HG02588 (cell line): Measurements from ENCODE around the gene TMUB1.

Source experiments
- ATAC-seq: cut with Tn5 transposase; IDR thresholded peaks from one replicate; pipeline ENCODE4 v1.9.1; 2021; ENCODE audit warnings: mild to moderate bottlenecking, moderate library complexity; ENCODE audit not compliant: unreplicated experiment

TMUB1 gene

DNA sequence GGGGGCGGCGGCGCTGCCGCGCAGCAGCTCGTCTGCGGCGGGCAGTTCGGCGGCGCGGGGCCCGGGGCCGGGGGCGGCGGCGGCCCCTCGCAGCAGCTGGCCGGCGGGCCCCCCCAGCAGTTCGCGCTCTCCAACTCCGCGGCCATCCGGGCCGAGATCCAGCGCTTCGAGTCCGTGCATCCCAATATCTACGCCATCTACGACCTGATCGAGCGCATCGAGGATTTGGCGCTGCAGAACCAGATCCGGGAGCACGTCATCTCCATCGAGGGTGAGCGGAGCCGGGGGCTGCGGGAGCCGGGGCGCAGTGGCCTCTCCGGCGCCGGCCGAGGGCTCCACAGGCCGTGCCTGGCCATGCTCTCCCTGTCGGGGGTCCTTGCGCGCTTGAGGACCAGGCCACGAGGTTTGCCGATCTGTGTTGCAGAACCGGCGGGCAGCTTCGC, 3.5 kb upstream of the TMUB1 start:
- no peak for ATAC-seq

- ATAC-seq: peak; percentile 41
Measured at GRCh38 chr7:151085691-151086620, 2.7 kb upstream of the TMUB1 start, which contains the start of gene AGAP3. TSS of gene AGAP3 (plus strand) at chr7:151086475. CDS start at chr7:151086742, 267 bp downstream.

- ATAC-seq: no peak
Measured at GRCh38 chr7:151085329-151085690, 2.0 kb upstream of the TMUB1 start.

DNA sequence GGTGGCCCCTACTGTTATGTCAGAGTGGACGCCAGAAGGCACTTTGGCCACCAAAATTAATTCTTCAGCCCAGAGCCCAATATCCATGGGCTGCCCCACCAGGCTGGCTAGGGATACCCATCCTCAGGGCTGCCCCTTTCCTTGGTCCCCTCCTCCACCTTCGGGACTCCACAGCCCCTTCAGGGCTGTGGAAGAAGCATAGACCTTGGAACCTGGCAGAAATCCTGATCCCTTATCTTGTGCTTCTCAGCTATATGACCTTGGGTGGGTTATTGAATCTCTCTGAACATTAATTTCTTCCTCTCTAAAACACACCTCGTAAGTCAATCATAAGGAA, 499 bp upstream of the TMUB1 start:
- no peak for ATAC-seq

GRCh38 chr7:151082141-151083070, 887 bp downstream of the TMUB1 start:
- no peak for ATAC-seq

GRCh38 chr7:151081170-151082101, 1.9 kb downstream of the TMUB1 start:
- ATAC-seq: no peak

- ATAC-seq: peak; percentile 72
Measured at GRCh38 chr7:151080522-151081169, 2.6 kb downstream of the TMUB1 start, which contains the start of gene FASTK. TSS of gene FASTK (minus strand) at chr7:151080809. CDS start at chr7:151080766, 43 bp downstream.

DNA sequence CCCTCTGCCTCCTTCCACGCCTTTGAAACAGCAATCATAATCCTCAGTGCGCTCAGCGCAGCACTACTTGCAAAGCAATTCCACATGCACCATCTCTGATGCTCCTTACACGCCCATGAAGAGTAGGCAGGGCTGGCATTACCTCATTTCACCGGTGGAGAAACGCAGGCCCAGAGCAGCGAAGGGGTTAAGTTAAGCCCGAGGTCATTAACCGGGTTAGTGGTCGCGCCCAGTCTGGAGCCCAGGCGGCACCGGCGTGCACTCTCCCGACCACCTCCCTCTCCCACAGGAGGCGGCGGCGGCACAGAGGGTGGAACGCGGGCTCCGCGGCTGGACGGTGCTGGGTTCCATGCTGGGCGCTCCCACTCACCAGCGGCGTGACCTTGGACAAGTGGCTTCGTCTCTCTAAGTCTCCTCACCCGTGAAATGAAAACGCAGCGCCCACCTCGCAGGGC, 3.2 kb downstream of the TMUB1 start:
- no peak for ATAC-seq

DNA sequence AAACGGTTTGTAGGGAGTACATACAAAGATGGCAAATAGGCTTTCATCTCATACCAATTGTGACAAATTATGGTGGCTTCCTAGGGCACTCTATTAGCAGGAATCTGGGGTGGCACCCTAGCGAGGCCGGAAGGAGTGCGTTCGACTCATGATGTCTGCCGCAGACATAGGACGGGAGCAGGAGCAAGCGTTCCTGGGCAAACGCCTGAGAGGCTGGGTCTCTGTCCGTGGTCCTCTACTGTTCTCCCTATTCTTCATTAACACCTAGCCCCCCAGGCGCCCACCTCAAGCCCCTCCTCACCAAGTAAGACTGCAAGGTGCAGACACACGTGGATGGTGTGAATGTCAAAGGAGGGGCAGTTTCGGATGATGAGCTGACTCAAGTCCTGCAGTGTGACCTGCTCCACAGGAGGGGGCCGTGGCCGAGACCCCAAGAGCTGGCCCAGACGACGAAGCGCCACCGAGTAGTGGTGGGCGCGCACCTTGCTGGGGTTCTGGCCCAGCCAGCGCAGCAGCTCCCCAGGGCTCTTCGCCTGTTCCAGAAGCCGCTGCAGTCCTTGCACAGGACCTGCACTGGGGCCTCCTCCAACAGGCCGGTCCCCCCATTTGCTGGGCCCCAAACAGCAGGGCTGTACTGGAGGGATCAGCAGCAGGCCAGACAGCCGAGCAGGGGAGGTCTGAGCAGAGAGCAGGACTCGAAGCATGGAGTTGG, 3.9 kb downstream of the TMUB1 start:
- ATAC-seq: no peak

DNA sequence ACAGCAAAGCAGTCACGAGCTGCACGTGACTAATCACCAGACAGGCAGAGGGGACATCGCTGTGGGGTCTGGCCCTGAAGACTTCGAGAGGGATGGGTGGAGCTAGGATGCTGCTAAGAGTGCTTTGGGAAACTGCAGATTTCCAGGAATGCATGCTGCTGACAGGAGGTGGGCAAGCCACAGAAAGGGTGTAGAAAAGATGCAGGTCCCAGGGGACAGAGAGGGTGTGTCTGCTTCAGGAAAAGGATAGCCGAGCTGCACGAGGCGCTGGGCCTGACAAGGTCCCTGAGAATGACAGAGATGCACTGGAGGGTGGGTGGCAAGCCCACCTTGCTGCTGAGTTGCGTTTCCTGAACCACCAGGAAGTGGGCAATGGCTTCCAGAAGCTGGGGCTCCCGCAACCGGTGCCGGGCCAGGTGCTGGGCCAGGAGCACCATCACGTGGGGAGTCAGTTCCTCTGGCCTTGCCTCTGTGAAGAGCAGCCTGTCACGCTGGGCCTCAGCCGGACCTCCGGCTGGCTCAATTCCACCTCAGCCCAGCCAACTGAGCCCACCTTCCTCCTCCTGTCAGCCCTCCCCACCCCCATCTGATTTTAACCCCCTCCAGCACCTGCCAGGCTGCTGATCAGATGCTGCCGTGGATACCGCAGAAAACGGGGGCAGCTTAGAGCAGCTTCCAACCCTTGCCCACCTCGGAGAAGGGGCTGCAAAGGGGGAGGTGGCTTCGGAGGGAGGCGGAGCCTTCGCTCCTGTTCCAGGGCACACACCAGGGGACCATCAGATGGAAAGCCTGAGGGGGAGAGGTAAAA, 4.9 kb downstream of the TMUB1 start:
- ATAC-seq: no peak

DNA sequence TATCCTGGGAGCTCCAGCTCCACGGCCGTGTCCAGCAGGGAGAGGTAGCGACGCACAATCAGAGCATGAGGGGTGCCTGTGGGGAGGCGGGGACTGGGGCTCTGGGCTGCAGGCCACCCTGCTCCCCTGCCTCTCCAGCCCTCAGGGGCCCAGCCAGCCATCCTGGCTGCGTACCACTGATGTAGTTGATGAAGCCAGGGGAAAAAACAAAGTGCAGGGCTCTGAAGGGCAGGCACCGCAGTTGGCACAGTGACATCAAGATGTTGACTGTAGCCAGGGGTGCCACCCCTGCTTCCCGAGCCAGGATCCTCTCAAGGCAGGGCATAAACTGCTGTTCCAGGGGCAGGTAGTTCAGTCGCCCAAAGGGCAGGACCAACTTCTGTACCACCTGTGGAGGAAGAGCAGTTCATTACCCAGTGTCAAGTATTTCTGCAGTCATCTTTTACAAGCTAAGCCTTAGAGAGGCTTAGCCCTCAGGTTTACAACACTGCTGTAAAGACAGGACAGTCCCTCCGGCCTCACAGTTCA, 5.5 kb downstream of the TMUB1 start:
- ATAC-seq: no peak

DNA sequence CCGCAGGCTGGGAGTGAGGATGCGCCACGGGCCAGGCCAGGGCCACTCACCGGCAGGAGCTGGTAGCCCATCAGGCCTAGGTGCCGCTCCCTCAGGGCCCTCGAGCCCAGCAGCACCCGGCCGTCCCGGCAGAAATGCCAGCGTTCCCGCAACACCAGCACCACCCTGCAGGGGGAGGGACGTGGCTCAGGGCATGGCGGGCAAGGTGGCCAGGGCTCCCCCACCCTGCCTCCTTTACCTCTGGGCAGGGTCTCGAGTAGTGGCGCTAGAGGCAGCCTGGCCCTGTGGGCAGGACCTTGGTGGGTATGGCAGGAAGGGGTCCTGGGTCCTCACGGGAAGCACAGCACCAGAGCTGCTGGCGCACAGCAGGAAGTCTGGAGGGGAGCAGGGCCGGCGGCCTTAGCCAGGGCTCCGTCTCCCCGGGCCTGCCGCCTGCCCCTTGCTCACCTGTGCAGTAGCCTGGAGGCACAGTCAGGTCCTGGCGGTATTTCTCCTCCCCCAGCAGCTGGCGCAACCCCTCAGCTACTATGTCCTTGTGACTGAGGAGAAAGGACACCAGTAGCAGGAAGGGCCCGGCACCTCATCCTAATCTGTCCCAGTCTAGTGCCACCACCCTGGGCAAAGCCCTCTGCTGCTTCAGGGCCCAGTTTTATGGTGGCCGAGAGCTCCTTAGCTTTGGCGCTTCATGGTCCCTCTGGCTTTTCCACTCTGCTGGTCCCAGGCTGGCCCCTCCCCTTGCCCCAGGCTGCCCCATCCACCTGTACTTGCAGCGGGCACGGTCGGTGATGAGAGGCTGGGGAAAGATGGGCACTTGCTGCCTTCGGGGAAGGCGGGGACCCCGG, 6.2 kb downstream of the TMUB1 start:
- no peak for ATAC-seq

- no peak for ATAC-seq
Measured at GRCh38 chr7:151075978-151076426, 7.3 kb downstream of the TMUB1 start.

GRCh38 chr7:151075662-151075971, 7.7 kb downstream of the TMUB1 start:
- no peak for ATAC-seq

DNA sequence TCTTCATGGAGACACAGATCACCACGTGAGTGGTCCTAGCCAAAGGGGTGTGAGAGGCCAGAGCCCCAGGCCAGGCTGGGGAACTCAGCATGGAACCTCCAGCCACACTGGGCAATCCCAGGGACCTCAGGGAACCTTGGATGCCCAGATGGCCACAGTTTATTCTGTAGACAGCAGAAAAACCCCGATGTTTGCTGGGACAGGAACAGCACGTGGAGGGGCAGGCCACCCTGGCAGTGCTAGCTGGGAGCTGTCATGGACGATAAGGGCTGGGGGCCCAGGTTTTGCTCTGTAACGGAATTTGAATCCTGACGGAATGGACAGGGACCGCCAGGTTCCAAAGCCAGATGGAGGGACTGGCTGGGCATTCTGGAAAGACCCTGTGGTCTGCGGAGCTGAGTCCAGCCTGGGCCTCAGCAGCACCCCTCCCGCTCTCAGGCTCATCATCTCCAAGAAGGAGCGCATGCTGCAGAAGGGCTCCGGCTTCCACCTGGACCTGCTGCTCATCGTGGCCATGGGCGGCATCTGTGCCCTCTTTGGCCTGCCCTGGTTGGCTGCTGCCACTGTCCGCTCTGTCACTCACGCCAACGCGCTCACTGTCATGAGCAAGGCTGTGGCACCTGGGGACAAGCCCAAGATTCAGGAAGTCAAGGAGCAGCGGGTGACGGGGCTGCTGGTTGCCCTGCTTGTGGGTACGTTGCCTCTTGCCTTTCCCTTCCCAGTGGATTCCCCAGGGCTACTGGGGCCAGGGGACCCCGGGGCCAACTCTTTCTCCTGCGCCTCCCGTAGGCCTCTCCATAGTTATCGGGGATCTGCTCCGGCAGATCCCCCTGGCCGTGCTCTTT, 8.3 kb downstream of the TMUB1 start:
- no peak for ATAC-seq

- no peak for ATAC-seq
Measured at GRCh38 chr7:151073990-151074389, 9.3 kb downstream of the TMUB1 start.
